Stomach (tissue), 9 donors: Measurements from ENCODE around the gene SPEM3. TPM values are rescaled to one million over a fixed set of nuclear protein-coding genes. Genes with fewer than 3 reads are reported as not detected.

Experiments
- DNase-seq, 2 donors: peaks; one replicate each; pipeline versions ENCODE4 v3.0.0 to v3.0.0-alpha.2; 2013 to 2019
- H3K27ac ChIP-seq, 5 donors: fragments of 200-600 bp in 4 of 5; sonication (generic) in 4 of 5; one replicate each; pipeline ENCODE4 v1.5.1; 2013 to 2019; ENCODE audit warnings: mild to moderate bottlenecking in 1 of 5, moderate library complexity in 1 of 5
- H3K27me3 ChIP-seq, 3 donors: fragments of 200-600 bp; sonication (generic); one replicate each; pipeline ENCODE4 v1.5.1; 2017 to 2019; ENCODE audit warnings: mixed run types in 1 of 3
- H3K36me3 ChIP-seq, 4 donors: fragments of 200-600 bp; sonication (generic); 1 replicate in 3 of 4; 2 replicates in 1 of 4; pipeline ENCODE4 v1.5.1; 2016 to 2019
- H3K4me1 ChIP-seq, 4 donors: fragments of 200-600 bp; sonication (generic); one replicate each; pipeline ENCODE4 v1.5.1; 2016 to 2019
- H3K4me3 ChIP-seq, 4 donors: fragments of 200-600 bp; sonication (generic) in 3 of 4; one replicate each; pipeline ENCODE4 v1.5.1; 2016 to 2019; ENCODE audit warnings: mild to moderate bottlenecking in 1 of 4
- H3K9me3 ChIP-seq, 4 donors: fragments of 200-600 bp; sonication (generic); one replicate each; pipeline ENCODE4 v1.5.1; 2016 to 2019
- EP300 ChIP-seq: sonication (generic); formaldehyde crosslinking; IDR thresholded peaks from one replicate; pipeline ENCODE4 v1.6.1; 2017; ENCODE audit warnings: antibody characterized with exemption
- POLR2A ChIP-seq, 4 donors: fragments of 450-650 bp; IDR thresholded peaks; one replicate each; pipeline ENCODE4 v1.6.1; 2016; ENCODE audit warnings: antibody characterized with exemption in 4 of 4, control low read depth in 2 of 4, mild to moderate bottlenecking in 1 of 4, moderate library complexity in 1 of 4
- POLR2AphosphoS5 ChIP-seq, 3 donors: sonication (generic); formaldehyde crosslinking; IDR thresholded peaks; one replicate each; pipeline ENCODE4 v1.6.1; 2016; ENCODE audit warnings: antibody characterized with exemption in 3 of 3
- WGBS, 5 donors: extraction: QIAGEN DNeasy Blood & Tissue Kit in 3 of 5; methylation state at CpG; one replicate each; pipeline versions ENCODE4 v1.1.5 to v1.1.7; 2013 to 2018; 5-methylcytosine and 5-hydroxymethylcytosine counted together
- intact Hi-C: fragments of 100-400 bp; cut with DNase I; formaldehyde crosslinking; loops from one replicate; pipeline ENCODE4 v1.15.1; 2023; ENCODE audit warnings: low total_unique reads
- polyA plus RNA-seq, 3 donors: library from polyadenylated mRNA; stranded (reverse); fragments of 200-250 nt; gene quantifications; one replicate each; pipeline ENCODE4 v1.2.3, GENCODE V29; 2013
- total RNA-seq, 5 donors: library from RNA; depleted of rRNA; stranded (reverse); fragments of >200 nt; gene quantifications; one replicate each; pipeline versions ENCODE4 v1.1.0 to v1.2.3, GENCODE V29; 2014 to 2016
- TF ChIP-seq, protein P1 (sequence below), 7 experiments: fragments of 450-650 bp in 4 of 7; fragments of 200-600 bp in 3 of 7; sonication (generic) in 3 of 7; IDR thresholded peaks; one replicate each; pipeline ENCODE4 v1.5.1; 2016 to 2019; ENCODE audit warnings: antibody characterized with exemption in 7 of 7, control low read depth in 2 of 7, mild to moderate bottlenecking in 1 of 7
- donor health status: healthy with polysubstance abuse.
- donor health status: Bipolar disorder and iron deficiency.
- donor health status: healthy.

Gene SPEM3
- total and polyA plus RNA-seq, 8 donors: not detected

DNA sequence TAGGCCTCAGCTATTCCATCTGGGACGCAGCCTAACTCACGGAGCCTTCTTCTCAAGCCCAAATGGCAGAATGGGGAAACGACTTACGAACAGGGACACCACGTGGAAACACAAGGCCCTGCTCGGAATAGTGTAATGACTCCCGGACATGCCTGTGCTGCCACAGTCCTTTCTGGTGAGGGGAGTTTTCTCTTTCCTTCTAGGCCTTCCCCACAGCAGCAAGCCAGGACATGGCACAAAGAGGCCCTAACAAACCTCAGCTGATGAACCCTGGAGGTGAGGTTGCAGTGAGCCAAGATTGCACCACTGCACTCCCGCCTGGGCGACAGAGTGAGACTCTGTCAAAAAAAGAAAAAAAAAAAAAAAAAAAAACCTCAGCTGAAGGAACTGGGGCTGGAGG, 35.4 kb downstream of the SPEM3 start:
- Histone ChIP-seq H3K27me3 (no peaks in the 10 kb centered on the region), H3K4me1 (peaks cover 7 to 36% (median 27%) of the 10 kb centered on the region in 4 donors), H3K27ac (no peak overlapping the region), H3K36me3 (peaks cover 20 to 63% (median 55%) of the 10 kb centered on the region in 4 donors), H3K9me3 (no peaks in the 10 kb centered on the region), H3K4me3 (no peak overlapping the region)
- 87 to 98% (median 92%) methylated on average over 7 to 9 of the region's 9 CpGs for WGBS, 5 donors
- no peak for TF ChIP-seq EP300
- TF ChIP-seq POLR2AphosphoS5 (IDR thresholded peaks at IDR 0.05): no peak
- no peak for TF ChIP-seq POLR2A (IDR thresholded peaks at IDR 0.05)
- TF ChIP-seq, protein P1, sequence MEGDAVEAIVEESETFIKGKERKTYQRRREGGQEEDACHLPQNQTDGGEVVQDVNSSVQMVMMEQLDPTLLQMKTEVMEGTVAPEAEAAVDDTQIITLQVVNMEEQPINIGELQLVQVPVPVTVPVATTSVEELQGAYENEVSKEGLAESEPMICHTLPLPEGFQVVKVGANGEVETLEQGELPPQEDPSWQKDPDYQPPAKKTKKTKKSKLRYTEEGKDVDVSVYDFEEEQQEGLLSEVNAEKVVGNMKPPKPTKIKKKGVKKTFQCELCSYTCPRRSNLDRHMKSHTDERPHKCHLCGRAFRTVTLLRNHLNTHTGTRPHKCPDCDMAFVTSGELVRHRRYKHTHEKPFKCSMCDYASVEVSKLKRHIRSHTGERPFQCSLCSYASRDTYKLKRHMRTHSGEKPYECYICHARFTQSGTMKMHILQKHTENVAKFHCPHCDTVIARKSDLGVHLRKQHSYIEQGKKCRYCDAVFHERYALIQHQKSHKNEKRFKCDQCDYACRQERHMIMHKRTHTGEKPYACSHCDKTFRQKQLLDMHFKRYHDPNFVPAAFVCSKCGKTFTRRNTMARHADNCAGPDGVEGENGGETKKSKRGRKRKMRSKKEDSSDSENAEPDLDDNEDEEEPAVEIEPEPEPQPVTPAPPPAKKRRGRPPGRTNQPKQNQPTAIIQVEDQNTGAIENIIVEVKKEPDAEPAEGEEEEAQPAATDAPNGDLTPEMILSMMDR (IDR thresholded peaks at IDR 0.05): no peak
- intact Hi-C loops: no loop called here
- no peak for DNase-seq

DNA sequence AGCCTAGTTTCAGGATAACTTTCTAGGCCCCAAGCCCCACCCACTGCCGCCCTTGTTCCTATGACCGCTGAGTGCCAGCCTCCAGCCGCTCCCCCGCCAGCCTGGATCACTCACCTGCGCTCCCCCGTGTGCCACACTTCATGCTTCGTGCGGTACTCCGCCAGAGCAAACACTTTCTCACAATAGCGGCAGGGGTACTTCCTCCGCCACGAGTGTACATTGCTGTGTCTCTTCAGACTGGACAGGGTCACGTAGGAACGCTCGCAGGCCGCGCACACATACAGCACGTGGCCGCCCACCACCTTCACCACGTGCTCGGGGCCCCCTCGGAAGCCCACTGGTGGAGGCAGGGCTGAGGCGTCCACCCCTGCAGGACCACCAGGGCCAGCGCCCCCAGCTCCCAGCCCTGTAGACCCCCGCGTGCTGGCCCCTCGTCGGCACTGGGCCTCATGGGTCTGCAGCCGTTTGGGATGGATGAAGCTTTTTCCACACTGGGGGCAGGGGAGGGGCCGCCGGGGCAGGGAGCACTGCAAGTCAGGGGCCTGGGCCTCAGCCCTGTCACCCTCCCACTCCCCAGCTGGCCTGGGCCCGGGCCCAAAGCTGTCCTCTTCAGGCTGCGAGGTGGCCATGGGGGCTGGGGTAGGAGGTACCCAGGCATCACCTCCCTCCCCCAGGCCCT, 37.1 kb downstream of the SPEM3 start:
- no peak for DNase-seq
- Histone ChIP-seq H3K4me3 (no peak overlapping the region), H3K4me1 (peaks cover 18 to 53% (median 35%) of the 10 kb centered on the region in 4 donors), H3K9me3 (no peaks in the 10 kb centered on the region), H3K36me3 (peaks cover 20 to 63% (median 55%) of the 10 kb centered on the region in 4 donors), H3K27ac (peak overlapping the region in 4 of 5 donors; percentile 38 to 70 (median 62)), H3K27me3 (no peaks in the 10 kb centered on the region)
- 83 to 92% (median 90%) methylated on average over 26 to 33 of the region's 33 CpGs for WGBS, 5 donors
- TF ChIP-seq, protein P1 (IDR thresholded peaks at IDR 0.05): no peak
- TF ChIP-seq POLR2AphosphoS5 (IDR thresholded peaks at IDR 0.05): no peak
- TF ChIP-seq POLR2A (IDR thresholded peaks at IDR 0.05): no peak
- no peak for TF ChIP-seq EP300
- intact Hi-C loops: no loop called here

DNA sequence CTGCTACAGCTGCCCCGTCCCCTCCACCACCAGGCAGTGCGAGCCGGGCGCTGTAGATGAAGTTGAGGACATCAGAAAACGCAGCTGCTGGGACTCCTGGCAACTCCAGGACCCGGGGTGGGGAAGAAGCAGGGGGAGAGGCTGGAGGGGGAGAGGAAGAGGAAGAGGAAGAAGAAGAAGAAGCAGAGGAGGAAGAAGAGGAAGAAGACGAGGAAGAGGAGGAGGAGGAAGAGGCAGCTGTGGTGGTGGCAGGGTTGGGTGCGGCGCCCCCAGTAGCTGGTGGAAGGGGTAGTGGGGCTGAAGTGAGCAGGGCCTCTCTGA, 37.6 kb downstream of the SPEM3 start:
- Histone ChIP-seq H3K36me3 (peaks cover 20 to 58% (median 55%) of the 10 kb centered on the region in 4 donors), H3K9me3 (no peaks in the 10 kb centered on the region), H3K4me1 (peaks cover 20 to 58% (median 39%) of the 10 kb centered on the region in 4 donors), H3K27ac (peak overlapping the region in 4 of 5 donors; percentile 38 to 70 (median 62)), H3K27me3 (no peaks in the 10 kb centered on the region), H3K4me3 (no peak overlapping the region)
- no peak for DNase-seq
- 77 to 91% (median 88%) methylated on average over 9 of the region's 9 CpGs for WGBS, 5 donors
- no peak for TF ChIP-seq EP300
- TF ChIP-seq, protein P1 (IDR thresholded peaks at IDR 0.05): no peak
- no peak for TF ChIP-seq POLR2A (IDR thresholded peaks at IDR 0.05)
- no peak for TF ChIP-seq POLR2AphosphoS5 (IDR thresholded peaks at IDR 0.05)
- intact Hi-C loops: no loop called here

DNA sequence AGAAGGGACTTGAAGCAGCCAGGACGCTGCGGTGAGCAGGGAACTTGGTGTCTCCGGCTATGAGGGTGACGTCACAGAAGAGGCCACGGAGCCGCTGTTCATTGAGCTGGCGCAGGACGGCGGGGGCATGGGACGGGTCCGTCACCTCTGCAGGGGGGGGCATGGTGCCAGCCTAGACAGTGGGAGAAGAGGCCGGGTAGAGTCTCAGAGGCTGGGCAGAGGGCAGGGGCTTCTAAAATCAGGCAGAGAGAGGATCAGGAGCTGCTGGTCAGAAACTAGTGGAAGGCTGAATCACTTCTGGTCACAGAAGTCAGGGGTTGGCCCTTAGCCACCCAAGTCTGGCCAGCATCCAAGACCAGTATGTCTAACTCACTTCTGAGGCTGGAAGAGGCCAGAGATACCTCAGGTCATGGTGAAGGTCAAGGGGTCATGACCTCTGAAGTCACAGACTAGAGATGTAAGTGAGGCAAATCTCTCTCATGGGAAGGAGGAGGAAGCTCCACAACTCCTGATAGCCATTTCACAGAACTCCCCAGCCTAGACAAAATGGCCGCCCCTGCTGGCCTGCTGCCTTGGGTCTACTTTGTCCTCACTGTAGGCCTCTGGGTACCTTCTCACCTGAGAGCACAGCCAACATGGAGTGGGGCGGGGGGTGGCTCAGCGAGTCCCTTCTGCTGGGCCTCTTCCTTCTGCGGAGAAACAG, 38.1 kb downstream of the SPEM3 start:
- Histone ChIP-seq H3K27ac (peak overlapping the region in 4 of 5 donors; percentile 38 to 70 (median 62)), H3K36me3 (peaks cover 20 to 56% (median 53%) of the 10 kb centered on the region in 4 donors), H3K4me1 (peaks cover 25 to 63% (median 43%) of the 10 kb centered on the region in 4 donors), H3K9me3 (no peaks in the 10 kb centered on the region), H3K27me3 (no peaks in the 10 kb centered on the region), H3K4me3 (no peak overlapping the region)
- DNase-seq: peak; percentile 47 to 60
- WGBS, 5 donors: 67 to 83% (median 82%) methylated on average over 15 to 16 of the region's 16 CpGs
- TF ChIP-seq, protein P1 (IDR thresholded peaks at IDR 0.05): no peak
- TF ChIP-seq POLR2AphosphoS5 (IDR thresholded peaks at IDR 0.05): peak in 1 of 3 donors; percentile 32
- intact Hi-C loops: no loop called here
